HG03432 (cell line): Measurements from ENCODE around the gene ZFAND3.
"Not testable (repeated sequence)": the region's sequence is repeated elsewhere in the genome, so short reads cannot be mapped to it uniquely, and the experiment has no call there.

Source experiments
- ATAC-seq: cut with Tn5 transposase; IDR thresholded peaks from one replicate; pipeline ENCODE4 v1.9.1; 2021; ENCODE audit warnings: mild to moderate bottlenecking, moderate library complexity; ENCODE audit not compliant: unreplicated experiment

The ZFAND3 gene

GRCh38 chr6:38033442-38033982 lies 214.0 kb downstream of the ZFAND3 start:
- ATAC-seq = no peak

- no peak for ATAC-seq
Observed at GRCh38 chr6:38034274-38034914, 214.9 kb downstream of the ZFAND3 start.

- no peak for ATAC-seq
Observed at GRCh38 chr6:38035478-38035877, 216.0 kb downstream of the ZFAND3 start.

GRCh38 chr6:38039502-38039901 lies 220.0 kb downstream of the ZFAND3 start:
- no peak for ATAC-seq

GRCh38 chr6:38040254-38040653 lies 220.7 kb downstream of the ZFAND3 start:
- no peak for ATAC-seq

- no peak for ATAC-seq
Observed at GRCh38 chr6:38043259-38043753, 223.8 kb downstream of the ZFAND3 start.

- ATAC-seq = no peak
Observed at GRCh38 chr6:38045701-38046305, 226.3 kb downstream of the ZFAND3 start.

- no peak for ATAC-seq
Observed at GRCh38 chr6:38047562-38047961, 228.0 kb downstream of the ZFAND3 start.

GRCh38 chr6:38049861-38050397 lies 230.4 kb downstream of the ZFAND3 start:
- not testable (repeated sequence) for ATAC-seq

- ATAC-seq = no peak
Observed at GRCh38 chr6:38051819-38052434, 232.4 kb downstream of the ZFAND3 start.

- ATAC-seq = no peak
Observed at GRCh38 chr6:38054527-38055202, 235.1 kb downstream of the ZFAND3 start.

- ATAC-seq = no peak
Observed at GRCh38 chr6:38055203-38055589, 235.7 kb downstream of the ZFAND3 start.

GRCh38 chr6:38056361-38056760 lies 236.8 kb downstream of the ZFAND3 start:
- ATAC-seq = no peak

GRCh38 chr6:38057994-38058393 lies 238.5 kb downstream of the ZFAND3 start:
- peak; percentile 64 for ATAC-seq

- ATAC-seq = no peak
Observed at GRCh38 chr6:38062066-38062465, 242.5 kb downstream of the ZFAND3 start.

- no peak for ATAC-seq
Observed at GRCh38 chr6:38063973-38064372, 244.4 kb downstream of the ZFAND3 start.

- no peak for ATAC-seq
Observed at GRCh38 chr6:38064431-38064830, 244.9 kb downstream of the ZFAND3 start.

- no peak for ATAC-seq
Observed at GRCh38 chr6:38065734-38066305, 246.3 kb downstream of the ZFAND3 start.

GRCh38 chr6:38067263-38067980 lies 247.9 kb downstream of the ZFAND3 start:
- no peak for ATAC-seq
